Fibroblast of lung (primary cell): ENCODE data around the gene KLHL29. TPM values are rescaled to one million over a fixed set of nuclear protein-coding genes. Genes with fewer than 3 reads are reported as not detected.

ENCODE experiments used
- DNase-seq, 2 donors: peaks; one replicate each; pipeline versions ENCODE4 v3.0.0 to v3.0.0-alpha.2; 2010; ENCODE audit warnings: low read depth in 2 of 2
- H2AFZ ChIP-seq: 2 replicates; pipeline ENCODE4 v1.5.1; 2012; ENCODE audit warnings: low read length, control low read depth, inconsistent platforms
- H3K27ac ChIP-seq: 2 replicates; pipeline ENCODE4 v1.5.1; 2011; ENCODE audit warnings: low read length, control low read depth; ENCODE audit not compliant: insufficient read depth
- H3K27me3 ChIP-seq: 2 replicates; pipeline ENCODE4 v1.5.1; 2011; ENCODE audit warnings: mild to moderate bottlenecking, low read length; ENCODE audit not compliant: control insufficient read depth, insufficient read depth
- H3K36me3 ChIP-seq: 2 replicates; pipeline ENCODE4 v1.5.1; 2011; ENCODE audit warnings: low read length; ENCODE audit not compliant: control insufficient read depth, insufficient read depth
- H3K4me1 ChIP-seq: 2 replicates; pipeline ENCODE4 v1.5.1; 2011; ENCODE audit warnings: low read length; ENCODE audit not compliant: control insufficient read depth, insufficient read depth; ENCODE audit errors: extremely low read depth
- H3K4me2 ChIP-seq: 2 replicates; pipeline ENCODE4 v1.5.1; 2011; ENCODE audit warnings: low read length, control low read depth; ENCODE audit not compliant: insufficient read depth; ENCODE audit errors: extremely low read depth
- H3K4me3 ChIP-seq, 4 experiments: fragments of 200-600 bp in 1 of 4; sonication (generic) in 1 of 4; replicated peaks in 1 of 4; 2 replicates each; pipeline ENCODE4 v1.5.1; 2011 to 2016; ENCODE audit warnings: low read length in 4 of 4, low read depth in 3 of 4, mild to moderate bottlenecking in 3 of 4, control low read depth in 2 of 4, inconsistent platforms in 1 of 4, mixed read lengths in 1 of 4; ENCODE audit not compliant: insufficient read depth in 1 of 4; ENCODE audit errors: control extremely low read depth in 1 of 4
- H3K79me2 ChIP-seq: 2 replicates; pipeline ENCODE4 v1.5.1; 2012; ENCODE audit warnings: mild to moderate bottlenecking, low read length, inconsistent platforms; ENCODE audit not compliant: control insufficient read depth, insufficient read depth
- H3K9ac ChIP-seq: 2 replicates; pipeline ENCODE4 v1.5.1; 2011; ENCODE audit warnings: mild to moderate bottlenecking, low read length, control low read depth; ENCODE audit not compliant: insufficient read depth
- H3K9me3 ChIP-seq: 2 replicates; pipeline ENCODE4 v1.5.1; 2012; ENCODE audit warnings: low read depth, low read length; ENCODE audit not compliant: control insufficient read depth, insufficient read depth
- H4K20me1 ChIP-seq: 2 replicates; pipeline ENCODE4 v1.5.1; 2011; ENCODE audit warnings: low read length; ENCODE audit not compliant: control insufficient read depth, insufficient read depth; ENCODE audit errors: extremely low read depth
- CTCF ChIP-seq, 2 donors: IDR thresholded peaks in 1 of 2; conservative IDR thresholded peaks in 1 of 2; 1 replicate in 1 of 2; 2 replicates in 1 of 2; pipeline ENCODE4 v1.5.1; 2011 to 2012; ENCODE audit warnings: low read length in 2 of 2, control low read depth in 1 of 2, inconsistent platforms in 1 of 2, low read depth in 1 of 2, mild to moderate bottlenecking in 1 of 2
- EZH2 ChIP-seq: IDR thresholded peaks from 2 replicates; pipeline ENCODE4 v1.5.1; 2012; ENCODE audit warnings: low read length, control low read depth, mild to moderate bottlenecking; ENCODE audit errors: missing control alignments
- polyA plus RNA-seq, 2 donors: library from polyadenylated mRNA; depleted of rRNA in 1 of 2; stranded (reverse) in 1 of 2; unstranded in 1 of 2; fragments of >200 nt; gene quantifications; 2 replicates each; pipeline ENCODE4 v1.2.1, GENCODE V29; 2011 to 2012; ENCODE audit warnings: missing spikeins in 1 of 2
- total RNA-seq: library from RNA; depleted of rRNA; stranded (reverse); fragments of >200 nt; gene quantifications from 2 replicates; pipeline ENCODE4 v1.2.1, GENCODE V29; 2014

The KLHL29 gene
- total and polyA plus RNA-seq, 2 donors (not counting 1 experiment from before 2014, with no cell fraction given) = 7.1 to 7.9 TPM

GRCh38 chr2:23699580-23699925 lies 314.6 kb downstream of the KLHL29 start:
- Histone ChIP-seq H3K4me3 (no peak overlapping the region), H3K27ac (no peak overlapping the region), H3K9ac (no peak overlapping the region), H4K20me1 (no peaks in the 10 kb centered on the region), H3K9me3 (no peaks in the 10 kb centered on the region), H3K79me2 (no peaks in the 10 kb centered on the region), H3K4me1 (peaks cover 16% of the 10 kb centered on the region), H3K36me3 (peaks cover 5% of the 10 kb centered on the region), H3K4me2 (no peak overlapping the region), H3K27me3 (no peaks in the 10 kb centered on the region), H2AFZ (no peak overlapping the region)
- no peak for DNase-seq
- no peak for TF ChIP-seq CTCF (conservative IDR thresholded peaks at IDR 0.05 in 1 of 2, IDR thresholded peaks at IDR 0.05 in 1 of 2; ENCODE audit: low read depth in 1 of 2, low read length in 2 of 2)
- TF ChIP-seq EZH2 = no peak

GRCh38 chr2:23700627-23701026 lies 315.6 kb downstream of the KLHL29 start:
- Histone ChIP-seq H3K79me2 (no peaks in the 10 kb centered on the region), H3K27me3 (no peaks in the 10 kb centered on the region), H3K36me3 (peaks cover 5% of the 10 kb centered on the region), H4K20me1 (no peaks in the 10 kb centered on the region), H3K27ac (no peak overlapping the region), H3K9me3 (no peaks in the 10 kb centered on the region), H3K9ac (no peak overlapping the region), H3K4me2 (no peak overlapping the region), H3K4me1 (peaks cover 16% of the 10 kb centered on the region), H2AFZ (no peak overlapping the region), H3K4me3 (no peak overlapping the region)
- TF ChIP-seq CTCF (conservative IDR thresholded peaks at IDR 0.05 in 1 of 2, IDR thresholded peaks at IDR 0.05 in 1 of 2; ENCODE audit: low read depth in 1 of 2, low read length in 2 of 2) = no peak
- TF ChIP-seq EZH2 = no peak
- no peak for DNase-seq

GRCh38 chr2:23703037-23703582 lies 318.1 kb downstream of the KLHL29 start:
- Histone ChIP-seq H3K27me3 (no peaks in the 10 kb centered on the region), H3K36me3 (peaks cover 10% of the 10 kb centered on the region), H4K20me1 (no peaks in the 10 kb centered on the region), H3K4me2 (no peak overlapping the region), H3K4me1 (peaks cover 12% of the 10 kb centered on the region), H3K9me3 (no peaks in the 10 kb centered on the region), H3K79me2 (no peaks in the 10 kb centered on the region), H3K4me3 (no peak overlapping the region), H3K27ac (no peak overlapping the region), H3K9ac (no peak overlapping the region), H2AFZ (no peak overlapping the region)
- DNase-seq = no peak
- TF ChIP-seq CTCF (conservative IDR thresholded peaks at IDR 0.05 in 1 of 2, IDR thresholded peaks at IDR 0.05 in 1 of 2; ENCODE audit: low read depth in 1 of 2, low read length in 2 of 2) (no peak), EZH2 (no peak)
